ENCODE data around the gene ASCL1.

DNA sequence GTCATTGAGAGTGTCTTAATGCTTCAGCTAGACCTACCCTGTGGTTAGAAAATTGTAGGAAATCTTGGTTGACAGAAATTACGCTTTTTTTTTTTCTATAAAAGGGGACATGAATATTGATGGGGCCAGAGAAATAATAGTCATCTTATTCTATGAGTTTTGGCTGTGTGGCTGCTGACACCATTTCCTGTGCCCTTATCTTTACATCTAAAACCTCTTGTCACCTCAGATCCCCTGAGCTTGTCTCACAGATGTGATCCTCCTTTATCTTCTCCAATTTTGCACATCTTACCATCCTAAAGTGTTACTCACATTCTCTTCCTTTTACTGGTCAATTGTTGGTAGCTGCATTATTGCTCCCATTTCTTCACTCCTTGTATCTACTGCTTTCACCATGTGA lies 36.1 kb downstream of the ASCL1 start:
- TF ChIP-seq, protein P1, sequence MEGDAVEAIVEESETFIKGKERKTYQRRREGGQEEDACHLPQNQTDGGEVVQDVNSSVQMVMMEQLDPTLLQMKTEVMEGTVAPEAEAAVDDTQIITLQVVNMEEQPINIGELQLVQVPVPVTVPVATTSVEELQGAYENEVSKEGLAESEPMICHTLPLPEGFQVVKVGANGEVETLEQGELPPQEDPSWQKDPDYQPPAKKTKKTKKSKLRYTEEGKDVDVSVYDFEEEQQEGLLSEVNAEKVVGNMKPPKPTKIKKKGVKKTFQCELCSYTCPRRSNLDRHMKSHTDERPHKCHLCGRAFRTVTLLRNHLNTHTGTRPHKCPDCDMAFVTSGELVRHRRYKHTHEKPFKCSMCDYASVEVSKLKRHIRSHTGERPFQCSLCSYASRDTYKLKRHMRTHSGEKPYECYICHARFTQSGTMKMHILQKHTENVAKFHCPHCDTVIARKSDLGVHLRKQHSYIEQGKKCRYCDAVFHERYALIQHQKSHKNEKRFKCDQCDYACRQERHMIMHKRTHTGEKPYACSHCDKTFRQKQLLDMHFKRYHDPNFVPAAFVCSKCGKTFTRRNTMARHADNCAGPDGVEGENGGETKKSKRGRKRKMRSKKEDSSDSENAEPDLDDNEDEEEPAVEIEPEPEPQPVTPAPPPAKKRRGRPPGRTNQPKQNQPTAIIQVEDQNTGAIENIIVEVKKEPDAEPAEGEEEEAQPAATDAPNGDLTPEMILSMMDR (IDR thresholded peaks at IDR 0.05): no peak
- no peak for TF ChIP-seq POLR2AphosphoS5 (IDR thresholded peaks at IDR 0.05)

Data from stomach (tissue), 4 donors.